K562 (cell line): ENCODE results near the gene SYNE1. TPM values are rescaled to one million over a fixed set of nuclear protein-coding genes. Genes with fewer than 3 reads are reported as not detected.
A peak's percentile ranks its signal among the peaks of the same experiment; 100 is the strongest.

ENCODE experiments used
- ATAC-seq: fragments of 200-7000 bp; cut with Tn5 transposase; 3 replicates; pipeline ENCODE4 v1.9.1; 2020; ENCODE audit warnings: moderate library complexity
- BruUV-seq: library from RNA; stranded (reverse); fragments of 400-500 nt; replicated peaks from 2 replicates; lab custom pipeline; 2021; lab: Mats Ljungman, UMichigan
- CTCF ChIA-PET: fragments of 300-600 bp; formaldehyde crosslinking; extraction: SDS; loops from one replicate; lab custom pipeline; 2021; ENCODE audit warnings: low intra/inter-chr PET ratio; lab: Yijun Ruan, JAX
- POLR2A ChIA-PET: fragments of 300-600, 350-650 bp; sonication (Branson Sonifier 250); formaldehyde crosslinking; extraction: SDS; loops from one replicate; lab custom pipeline; 2021; ENCODE audit warnings: antibody characterized with exemption, inconsistent platforms; lab: Yijun Ruan, JAX
- DNase-seq, 4 experiments: peaks; one replicate each; pipeline versions ENCODE4 v3.0.0 to v3.0.0-alpha.2; 2011 to 2018; ENCODE audit warnings: low spot score in 3 of 4, mixed read lengths in 3 of 4; ENCODE audit errors: extremely low read depth in 1 of 4
- FAIRE-seq: peaks from 2 replicates; lab custom pipeline; 2011; peaks lifted over from hg19 to GRCh38; lab: Jason Lieb, UNC
- H2AFZ ChIP-seq: 2 replicates; pipeline ENCODE4 v1.6.0; 2011; ENCODE audit warnings: low read depth, low read length, control low read depth, inconsistent platforms
- H3K27ac ChIP-seq: fragments of 200-600 bp; 3 replicates; pipeline ENCODE4 v1.8.0; 2011; ENCODE audit warnings: low read depth, mild to moderate bottlenecking, control low read depth, inconsistent platforms, low read length, moderate library complexity, mixed read lengths; ENCODE audit errors: extremely low read depth
- H3K27me3 ChIP-seq, 2 experiments: fragments of 300-600 bp in 1 of 2; 2 replicates in 1 of 2; 3 replicates in 1 of 2; pipeline versions ENCODE4 v1.6.0 to v1.8.0; 2011; ENCODE audit warnings: inconsistent platforms in 2 of 2, low read length in 2 of 2, mild to moderate bottlenecking in 1 of 2, mixed read lengths in 1 of 2, moderate library complexity in 1 of 2; ENCODE audit not compliant: control insufficient read depth in 2 of 2, insufficient read depth in 2 of 2
- H3K36me3 ChIP-seq: fragments of 300-600 bp; 3 replicates; pipeline ENCODE4 v1.8.0; 2011; ENCODE audit warnings: mild to moderate bottlenecking, low read length, inconsistent platforms; ENCODE audit not compliant: control insufficient read depth, insufficient read depth
- H3K4me1 ChIP-seq, 2 experiments: fragments of 200-600 bp in 1 of 2; replicated peaks in 1 of 2; 2 replicates in 1 of 2; 3 replicates in 1 of 2; pipeline versions ENCODE4 v1.5.1 to v1.8.0; 2011; ENCODE audit warnings: inconsistent platforms in 2 of 2, low read length in 2 of 2, mild to moderate bottlenecking in 1 of 2, mixed read lengths in 1 of 2, moderate library complexity in 1 of 2; ENCODE audit not compliant: control insufficient read depth in 2 of 2, insufficient read depth in 2 of 2
- H3K4me2 ChIP-seq: 2 replicates; pipeline ENCODE4 v1.6.1; 2011; ENCODE audit warnings: low read length, control low read depth, inconsistent platforms, mixed read lengths; ENCODE audit not compliant: insufficient read depth
- H3K4me3 ChIP-seq: fragments of 200-600 bp; sonication (generic), shearing (Covaris generic); 2 replicates; pipeline ENCODE4 v1.5.1; 2016; ENCODE audit warnings: control low read depth, inconsistent platforms
- H3K79me2 ChIP-seq: fragments of 200-600 bp; 3 replicates; pipeline ENCODE4 v1.8.0; 2011; ENCODE audit warnings: low read length, inconsistent platforms; ENCODE audit not compliant: control insufficient read depth, insufficient read depth
- H3K9ac ChIP-seq, 2 experiments: 2 replicates each; pipeline versions ENCODE4 v1.6.0 to v1.6.1; 2011; ENCODE audit warnings: low read depth in 2 of 2, low read length in 2 of 2, control low read depth in 1 of 2, inconsistent platforms in 1 of 2, mild to moderate bottlenecking in 1 of 2, mixed read lengths in 1 of 2; ENCODE audit not compliant: insufficient read depth in 1 of 2
- H3K9me1 ChIP-seq: one replicate; pipeline ENCODE4 v1.6.0; 2011; ENCODE audit warnings: inconsistent platforms, mild to moderate bottlenecking, low read length, moderate library complexity; ENCODE audit not compliant: control insufficient read depth, insufficient read depth
- H3K9me3 ChIP-seq: replicated peaks from 2 replicates; pipeline ENCODE4 v1.5.1; 2011; ENCODE audit warnings: low read depth, low read length, inconsistent platforms; ENCODE audit not compliant: control insufficient read depth, insufficient read depth
- H4K20me1 ChIP-seq: replicated peaks from 2 replicates; pipeline ENCODE4 v1.6.1; 2011; ENCODE audit warnings: low read length, inconsistent platforms, mixed read lengths; ENCODE audit not compliant: control insufficient read depth, insufficient read depth
- BDP1 ChIP-seq: IDR thresholded peaks from 3 replicates; pipeline ENCODE4 v1.6.1; 2011; ENCODE audit not compliant: insufficient read length, insufficient read depth
- CTCF ChIP-seq, 3 experiments: IDR thresholded peaks in 2 of 3; conservative IDR thresholded peaks in 1 of 3; 2 replicates each; pipeline ENCODE4 v1.5.1; 2011 to 2012; ENCODE audit warnings: low read length in 3 of 3, mild to moderate bottlenecking in 3 of 3, control low read depth in 2 of 3, improper control_type of control experiment in 1 of 3, inconsistent platforms in 1 of 3, low read depth in 1 of 3, mixed read lengths in 1 of 3, moderate library complexity in 1 of 3; ENCODE audit not compliant: insufficient read depth in 2 of 3
- ELF2 ChIP-seq: fragments of 250-450 bp; sonication (Bioruptor Pico); IDR thresholded peaks from 2 replicates; pipeline ENCODE4 v1.5.0; 2021; ENCODE audit warnings: mild to moderate bottlenecking
- GABPB1 ChIP-seq: sonication (generic); formaldehyde crosslinking; IDR thresholded peaks from 2 replicates; pipeline ENCODE4 v1.8.0; 2022; ENCODE audit warnings: mild to moderate bottlenecking, missing genetic modification reagents
- HES1 ChIP-seq: fragments of 450-650 bp; IDR thresholded peaks from 2 replicates; pipeline ENCODE4 v1.6.1; 2016; ENCODE audit warnings: low read depth, mild to moderate bottlenecking, moderate library complexity
- KDM2B ChIP-seq: fragments of 250-450 bp; sonication (Bioruptor Pico); IDR thresholded peaks from 2 replicates; pipeline ENCODE4 v1.8.0; 2021; ENCODE audit warnings: mild to moderate bottlenecking, moderate library complexity
- MCM5 ChIP-seq: fragments of 450-650 bp; IDR thresholded peaks from 2 replicates; pipeline ENCODE4 v1.6.1; 2016; ENCODE audit warnings: low read depth
- XRCC5 ChIP-seq: fragments of 200-400 bp; formaldehyde crosslinking; IDR thresholded peaks from 2 replicates; pipeline ENCODE4 v1.6.1; 2017; ENCODE audit warnings: low read depth, mild to moderate bottlenecking, low read length
- ZNF584 ChIP-seq: fragments of 200-800 bp; sonication (Bioruptor generic); IDR thresholded peaks from 2 replicates; pipeline ENCODE4 v1.6.1; 2016; ENCODE audit warnings: low read depth, mild to moderate bottlenecking, missing genetic modification characterization, missing compliant biosample characterization
- WGBS: fragments of 100-300 bp; shearing (Covaris generic); methylation state at CpG from one replicate; pipeline ENCODE4 v1.1.6; 2016; ENCODE audit warnings: low coverage, mixed read lengths; ENCODE audit not compliant: insufficient coverage; ENCODE audit errors: missing lambda C conversion rate; 5-methylcytosine and 5-hydroxymethylcytosine counted together
- in situ Hi-C: fragments of 300-500 bp; cut with MboI; formaldehyde crosslinking; loops from 4 replicates; pipeline ENCODE4 v1.15.0; 2018; ENCODE audit warnings: inconsistent platforms, mixed read lengths
- intact Hi-C: fragments of 100-400 bp; cut with micrococcal nuclease; formaldehyde crosslinking; loops from 2 replicates; pipeline ENCODE4 v1.14.2; 2022
- polyA plus RNA-seq, 8 experiments: library from polyadenylated mRNA; depleted of rRNA in 4 of 8; stranded (reverse) in 5 of 8; unstranded in 3 of 8; fragments of >200 nt; fragmentation: Nextera tagmentation in 2 of 8; fragmentation: Illumina TruSeq in 1 of 8; extraction: Ambion mirVana in 2 of 8; extraction: Trizol in 1 of 8; gene quantifications; 2 replicates each; pipeline versions ENCODE4 v1.2.1 to v1.2.3, GENCODE V29; 2011 to 2014; ENCODE audit warnings: inconsistent platforms in 1 of 8, missing spikeins in 1 of 8
- total RNA-seq, 7 experiments: library from RNA; depleted of rRNA in 6 of 7; stranded (reverse); fragments of >200 nt in 6 of 7; fragmentation: Illumina TruSeq in 2 of 7; extraction: Trizol in 2 of 7; gene quantifications; 2 replicates each; pipeline versions ENCODE4 v1.2.1 to v1.2.3, GENCODE V29; 2011 to 2021; ENCODE audit warnings: low replicate concordance in 1 of 7

SYNE1 gene
- total and polyA plus RNA-seq, 9 of the 15 experiments (the other 6 are each of a cell fraction or from before 2014, with no cell fraction given): under 0.01 to 0.42 (median 0.08) TPM; not detected in 1

- no peaks in the 10 kb centered on the region for H4K20me1 ChIP-seq
- H3K9me1 ChIP-seq: no peaks in the 10 kb centered on the region
- H3K27ac ChIP-seq: no peak overlapping the region
- ATAC-seq (no peak), FAIRE-seq (no peak), DNase-seq (no peak)
- no peak for TF ChIP-seq ELF2 (CRISPR knock-in tag)
- no peak for TF ChIP-seq MCM5
- no peak for TF ChIP-seq ZNF584 (CRISPR knock-in tag)
- no peak for TF ChIP-seq GABPB1 (CRISPR knock-in tag)
- no peaks in the 10 kb centered on the region for H3K79me2 ChIP-seq
- no peak overlapping the region for H3K4me2 ChIP-seq
- H3K36me3 ChIP-seq: no peaks in the 10 kb centered on the region
- no peaks in the 10 kb centered on the region for H3K4me1 ChIP-seq
- no peaks in the 10 kb centered on the region; a peak in 1 of 5 replicates for H3K27me3 ChIP-seq
- ChIA-PET CTCF (no interaction called here), POLR2A (no interaction called here)
- intact Hi-C loops (no loop called here), in situ Hi-C loops (no loop called here)
- H2AFZ ChIP-seq: no peak overlapping the region
- BruUV-seq: no TSS peak
- WGBS: 0% methylated on average over 5 of the region's 5 CpGs
- no peak overlapping the region for H3K9ac ChIP-seq
- no peaks in the 10 kb centered on the region for H3K9me3 ChIP-seq
- no peak overlapping the region for H3K4me3 ChIP-seq
Observed at GRCh38 chr6:152341596-152341995, 295.6 kb downstream of the SYNE1 start.

- H3K4me3 ChIP-seq: no peak overlapping the region
- no peaks in the 10 kb centered on the region for H3K4me1 ChIP-seq
- BruUV-seq: no TSS peak
- H3K27ac ChIP-seq: no peak overlapping the region
- intact Hi-C loops: no loop called here
- no peaks in the 10 kb centered on the region for H3K36me3 ChIP-seq
- H3K27me3 ChIP-seq: no peaks in the 10 kb centered on the region; a peak in 1 of 5 replicates
- POLR2A ChIA-PET: interaction anchor here (0.7 to 1.2 kb wide), 2 partner anchors 20 to 31 kb away, joined by 3 read pairs; no protein-coding TSS in a partner anchor
- ATAC-seq (peak; percentile 92), FAIRE-seq (peak; percentile 94), DNase-seq (peak; percentile 41 to 46 (median 42))
- no peaks in the 10 kb centered on the region for H3K9me3 ChIP-seq
- in situ Hi-C loops: no loop called here
- H3K79me2 ChIP-seq: no peaks in the 10 kb centered on the region
- H2AFZ ChIP-seq: no peak overlapping the region
- 5% methylated on average over 10 of the region's 10 CpGs for WGBS
- H4K20me1 ChIP-seq: no peaks in the 10 kb centered on the region
- CTCF ChIA-PET: no interaction called here
- H3K4me2 ChIP-seq: no peak overlapping the region
- H3K9ac ChIP-seq: no peak overlapping the region
- H3K9me1 ChIP-seq: no peaks in the 10 kb centered on the region
- TF ChIP-seq XRCC5: 0 out of 2 replicates have a peak, but pooled peaks have one; percentile 51
- no peak for TF ChIP-seq BDP1
- TF ChIP-seq CTCF (IDR thresholded peaks at IDR 0.05 in 2 of 3, conservative IDR thresholded peaks at IDR 0.05 in 1 of 3; ENCODE audit: insufficient read depth in 2 of 3, low read depth in 1 of 3, low read length in 3 of 3): peak; percentile 75 to 84 (median 81)
- no peak for TF ChIP-seq HES1
- TF ChIP-seq KDM2B (CRISPR knock-in tag): no peak
Observed at GRCh38 chr6:152338335-152339125, 298.6 kb downstream of the SYNE1 start.
